A549 (cell line): ENCODE results near the gene SCAMP2.

Experiments
- HES2 ChIP-seq: fragments of >200 bp; sonication (Bioruptor Twin); formaldehyde crosslinking; IDR thresholded peaks from 2 replicates; pipeline ENCODE4 v1.6.1; 2016
- MAFK ChIP-seq: fragments of 450-650 bp; IDR thresholded peaks from 2 replicates; pipeline ENCODE4 v1.6.1; 2014; ENCODE audit not compliant: partially characterized antibody
- RAD21 ChIP-seq, 2 experiments: fragments of >200 bp in 1 of 2; sonication (Bioruptor Twin) in 1 of 2; formaldehyde crosslinking in 1 of 2; IDR thresholded peaks in 1 of 2; conservative IDR thresholded peaks in 1 of 2; 2 replicates in 1 of 2; 3 replicates in 1 of 2; pipeline ENCODE4 v1.6.1; 2012 to 2018; ENCODE audit warnings: inconsistent platforms in 1 of 2
- RFX5 ChIP-seq: fragments of 450-650 bp; IDR thresholded peaks from 2 replicates; pipeline ENCODE4 v1.7.1; 2014; ENCODE audit warnings: antibody characterized with exemption, mild to moderate bottlenecking, moderate library complexity
- RNF2 ChIP-seq: fragments of 200-600 bp; sonication (generic); IDR thresholded peaks from 2 replicates; pipeline ENCODE4 v1.6.1; 2016; ENCODE audit warnings: low read depth, mild to moderate bottlenecking, antibody characterized with exemption, moderate library complexity, borderline replicate concordance
- TF ChIP-seq, protein P1 (sequence below): fragments of >200 bp; sonication (Bioruptor Twin); formaldehyde crosslinking; IDR thresholded peaks from 3 replicates; pipeline ENCODE4 v1.5.1; 2016
- TF ChIP-seq, protein P2 (sequence below): fragments of 250-450 bp; sonication (Bioruptor Pico); IDR thresholded peaks from 2 replicates; pipeline ENCODE4 v1.5.0; 2021; ENCODE audit warnings: mild to moderate bottlenecking, moderate library complexity, borderline replicate concordance
- TF ChIP-seq, protein P3 (sequence below): IDR thresholded peaks from 2 replicates; pipeline ENCODE4 v1.6.1; 2012
- TF ChIP-seq, protein P4 (sequence below): fragments of 200-600 bp; sonication (generic); IDR thresholded peaks from 2 replicates; pipeline ENCODE4 v1.6.1; 2016; ENCODE audit warnings: antibody characterized with exemption, mild to moderate bottlenecking, moderate library complexity

GRCh38 chr15:74906450-74907162 is 33.4 kb upstream of the SCAMP2 start, which contains the start of gene FAM219B:
- TF ChIP-seq, protein P1, sequence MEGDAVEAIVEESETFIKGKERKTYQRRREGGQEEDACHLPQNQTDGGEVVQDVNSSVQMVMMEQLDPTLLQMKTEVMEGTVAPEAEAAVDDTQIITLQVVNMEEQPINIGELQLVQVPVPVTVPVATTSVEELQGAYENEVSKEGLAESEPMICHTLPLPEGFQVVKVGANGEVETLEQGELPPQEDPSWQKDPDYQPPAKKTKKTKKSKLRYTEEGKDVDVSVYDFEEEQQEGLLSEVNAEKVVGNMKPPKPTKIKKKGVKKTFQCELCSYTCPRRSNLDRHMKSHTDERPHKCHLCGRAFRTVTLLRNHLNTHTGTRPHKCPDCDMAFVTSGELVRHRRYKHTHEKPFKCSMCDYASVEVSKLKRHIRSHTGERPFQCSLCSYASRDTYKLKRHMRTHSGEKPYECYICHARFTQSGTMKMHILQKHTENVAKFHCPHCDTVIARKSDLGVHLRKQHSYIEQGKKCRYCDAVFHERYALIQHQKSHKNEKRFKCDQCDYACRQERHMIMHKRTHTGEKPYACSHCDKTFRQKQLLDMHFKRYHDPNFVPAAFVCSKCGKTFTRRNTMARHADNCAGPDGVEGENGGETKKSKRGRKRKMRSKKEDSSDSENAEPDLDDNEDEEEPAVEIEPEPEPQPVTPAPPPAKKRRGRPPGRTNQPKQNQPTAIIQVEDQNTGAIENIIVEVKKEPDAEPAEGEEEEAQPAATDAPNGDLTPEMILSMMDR, result no peak
- TF ChIP-seq, protein P2, sequence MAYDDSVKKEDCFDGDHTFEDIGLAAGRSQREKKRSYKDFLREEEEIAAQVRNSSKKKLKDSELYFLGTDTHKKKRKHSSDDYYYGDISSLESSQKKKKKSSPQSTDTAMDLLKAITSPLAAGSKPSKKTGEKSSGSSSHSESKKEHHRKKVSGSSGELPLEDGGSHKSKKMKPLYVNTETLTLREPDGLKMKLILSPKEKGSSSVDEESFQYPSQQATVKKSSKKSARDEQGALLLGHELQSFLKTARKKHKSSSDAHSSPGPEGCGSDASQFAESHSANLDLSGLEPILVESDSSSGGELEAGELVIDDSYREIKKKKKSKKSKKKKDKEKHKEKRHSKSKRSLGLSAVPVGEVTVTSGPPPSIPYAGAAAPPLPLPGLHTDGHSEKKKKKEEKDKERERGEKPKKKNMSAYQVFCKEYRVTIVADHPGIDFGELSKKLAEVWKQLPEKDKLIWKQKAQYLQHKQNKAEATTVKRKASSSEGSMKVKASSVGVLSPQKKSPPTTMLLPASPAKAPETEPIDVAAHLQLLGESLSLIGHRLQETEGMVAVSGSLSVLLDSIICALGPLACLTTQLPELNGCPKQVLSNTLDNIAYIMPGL (CRISPR knock-in tag), result no peak
- TF ChIP-seq HES2 (no peak), RFX5 (no peak), RAD21 (conservative IDR thresholded peaks at IDR 0.05 in 1 of 2, IDR thresholded peaks at IDR 0.05 in 1 of 2) (no peak), RNF2 (no peak), MAFK (no peak)
- TF ChIP-seq, protein P3, sequence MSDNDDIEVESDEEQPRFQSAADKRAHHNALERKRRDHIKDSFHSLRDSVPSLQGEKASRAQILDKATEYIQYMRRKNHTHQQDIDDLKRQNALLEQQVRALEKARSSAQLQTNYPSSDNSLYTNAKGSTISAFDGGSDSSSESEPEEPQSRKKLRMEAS, result 0 out of 2 replicates have a peak, but pooled peaks have one; percentile 53
- TF ChIP-seq, protein P4, sequence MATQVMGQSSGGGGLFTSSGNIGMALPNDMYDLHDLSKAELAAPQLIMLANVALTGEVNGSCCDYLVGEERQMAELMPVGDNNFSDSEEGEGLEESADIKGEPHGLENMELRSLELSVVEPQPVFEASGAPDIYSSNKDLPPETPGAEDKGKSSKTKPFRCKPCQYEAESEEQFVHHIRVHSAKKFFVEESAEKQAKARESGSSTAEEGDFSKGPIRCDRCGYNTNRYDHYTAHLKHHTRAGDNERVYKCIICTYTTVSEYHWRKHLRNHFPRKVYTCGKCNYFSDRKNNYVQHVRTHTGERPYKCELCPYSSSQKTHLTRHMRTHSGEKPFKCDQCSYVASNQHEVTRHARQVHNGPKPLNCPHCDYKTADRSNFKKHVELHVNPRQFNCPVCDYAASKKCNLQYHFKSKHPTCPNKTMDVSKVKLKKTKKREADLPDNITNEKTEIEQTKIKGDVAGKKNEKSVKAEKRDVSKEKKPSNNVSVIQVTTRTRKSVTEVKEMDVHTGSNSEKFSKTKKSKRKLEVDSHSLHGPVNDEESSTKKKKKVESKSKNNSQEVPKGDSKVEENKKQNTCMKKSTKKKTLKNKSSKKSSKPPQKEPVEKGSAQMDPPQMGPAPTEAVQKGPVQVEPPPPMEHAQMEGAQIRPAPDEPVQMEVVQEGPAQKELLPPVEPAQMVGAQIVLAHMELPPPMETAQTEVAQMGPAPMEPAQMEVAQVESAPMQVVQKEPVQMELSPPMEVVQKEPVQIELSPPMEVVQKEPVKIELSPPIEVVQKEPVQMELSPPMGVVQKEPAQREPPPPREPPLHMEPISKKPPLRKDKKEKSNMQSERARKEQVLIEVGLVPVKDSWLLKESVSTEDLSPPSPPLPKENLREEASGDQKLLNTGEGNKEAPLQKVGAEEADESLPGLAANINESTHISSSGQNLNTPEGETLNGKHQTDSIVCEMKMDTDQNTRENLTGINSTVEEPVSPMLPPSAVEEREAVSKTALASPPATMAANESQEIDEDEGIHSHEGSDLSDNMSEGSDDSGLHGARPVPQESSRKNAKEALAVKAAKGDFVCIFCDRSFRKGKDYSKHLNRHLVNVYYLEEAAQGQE, result no peak
